NT2/D1 (cell line): ENCODE results near the gene MEGF9.
"Not testable (repeated sequence)": the region's sequence is repeated elsewhere in the genome, so short reads cannot be mapped to it uniquely, and the experiment has no call there.

Source experiments
- DNase-seq: peaks from one replicate; pipeline ENCODE4 v3.0.0-alpha.2; 2011; ENCODE audit warnings: low read depth, low spot score
- H3K27me3 ChIP-seq: 2 replicates; pipeline ENCODE4 v1.6.0; 2011; ENCODE audit warnings: mild to moderate bottlenecking; ENCODE audit not compliant: insufficient read length, insufficient read depth
- H3K36me3 ChIP-seq: 2 replicates; pipeline ENCODE4 v1.6.1; 2011; ENCODE audit warnings: mild to moderate bottlenecking, low read length, mixed read lengths; ENCODE audit not compliant: insufficient read depth, insufficient read length
- H3K4me1 ChIP-seq: 2 replicates; pipeline ENCODE4 v1.5.1; 2011; ENCODE audit not compliant: insufficient read depth, insufficient read length
- H3K4me3 ChIP-seq: 2 replicates; pipeline ENCODE4 v1.5.1; 2011; ENCODE audit warnings: low read depth; ENCODE audit not compliant: insufficient read length
- H3K9ac ChIP-seq: 2 replicates; pipeline ENCODE4 v1.6.0; 2011; ENCODE audit warnings: low read depth; ENCODE audit not compliant: insufficient read length
- H3K9me3 ChIP-seq: 2 replicates; pipeline ENCODE4 v1.5.1; 2011; ENCODE audit warnings: mild to moderate bottlenecking, low read length; ENCODE audit not compliant: insufficient read depth
- SUZ12 ChIP-seq: IDR thresholded peaks from 2 replicates; pipeline ENCODE4 v1.6.1; 2011; ENCODE audit not compliant: insufficient read length, insufficient read depth; ENCODE audit errors: extremely low read depth
- YY1 ChIP-seq: IDR thresholded peaks from 2 replicates; pipeline ENCODE4 v1.6.1; 2011; ENCODE audit not compliant: insufficient read length, insufficient read depth
- ZNF274 ChIP-seq: IDR thresholded peaks from 2 replicates; pipeline ENCODE4 v1.6.1; 2011; ENCODE audit warnings: mild to moderate bottlenecking, low read depth, low read length

Gene MEGF9

DNA sequence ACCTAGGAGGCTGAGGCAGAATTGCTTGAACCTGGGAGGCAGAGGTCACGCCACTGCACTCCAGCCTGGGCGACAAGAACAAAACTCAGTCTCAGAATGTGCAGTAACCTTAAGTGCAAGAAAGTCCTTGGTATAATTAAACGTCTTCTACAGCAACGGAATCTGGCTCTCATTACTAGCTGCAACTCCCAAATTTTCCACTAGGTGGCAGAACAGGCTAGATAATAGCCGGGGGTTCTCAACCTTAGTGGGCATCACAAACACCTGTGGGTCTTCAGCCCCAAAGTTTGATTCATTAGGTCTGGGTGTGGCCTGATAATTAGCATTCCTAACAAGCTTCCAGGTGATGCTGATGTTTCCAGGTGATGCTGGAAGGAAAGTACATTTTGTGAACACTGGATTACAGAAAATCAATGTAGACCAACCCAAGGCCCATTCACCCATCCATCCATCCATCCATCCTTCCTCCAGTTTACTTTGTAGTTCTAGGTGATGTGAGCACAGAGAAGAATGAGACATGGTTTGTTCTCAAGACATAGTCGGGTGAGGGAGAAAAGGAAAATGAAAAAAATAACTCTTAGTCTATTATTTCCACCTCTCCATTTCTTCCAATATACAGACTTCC, 41.7 kb upstream of the MEGF9 start:
- TF ChIP-seq ZNF274: no peak
- TF ChIP-seq SUZ12: no peak
- TF ChIP-seq YY1: no peak

DNA sequence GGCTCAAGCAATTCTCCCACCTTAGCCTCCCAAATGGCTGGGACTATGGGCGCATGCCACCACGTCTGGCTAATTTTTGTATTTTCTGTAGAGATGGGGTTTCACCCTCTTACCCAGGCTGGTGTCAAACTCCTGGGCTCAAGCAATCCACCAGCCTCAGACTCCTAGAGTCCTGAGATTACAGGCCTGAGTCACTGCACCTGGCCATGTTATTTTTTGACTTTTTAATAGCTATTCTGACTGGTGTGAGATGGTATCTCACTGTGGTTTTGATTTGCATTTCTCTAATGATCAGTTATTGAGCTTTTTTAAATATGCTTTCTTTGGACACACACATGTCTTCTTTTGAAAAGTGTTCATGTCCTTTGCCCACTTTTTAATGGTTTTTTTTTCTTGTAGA, 40.8 kb upstream of the MEGF9 start:
- no peak overlapping the region for H3K4me3 ChIP-seq
- no peak overlapping the region for H3K9ac ChIP-seq
- H3K36me3 ChIP-seq: peaks cover 15% of the 10 kb centered on the region
- no peaks in the 10 kb centered on the region for H3K27me3 ChIP-seq
- TF ChIP-seq ZNF274: no peak
- no peak for TF ChIP-seq YY1
- no peak for TF ChIP-seq SUZ12
- H3K9me3 ChIP-seq: no peaks in the 10 kb centered on the region
- no peak for DNase-seq
- no peaks in the 10 kb centered on the region for H3K4me1 ChIP-seq

More for the DNA sequence above, 41.7 kb upstream of the MEGF9 start:
- DNase-seq: peak; percentile 35
- H3K4me1 ChIP-seq: no peaks in the 10 kb centered on the region
- no peak overlapping the region for H3K4me3 ChIP-seq
- H3K9ac ChIP-seq: no peak overlapping the region
- peaks cover 20% of the 10 kb centered on the region for H3K36me3 ChIP-seq
- no peaks in the 10 kb centered on the region for H3K27me3 ChIP-seq
- H3K9me3 ChIP-seq: no peaks in the 10 kb centered on the region

DNA sequence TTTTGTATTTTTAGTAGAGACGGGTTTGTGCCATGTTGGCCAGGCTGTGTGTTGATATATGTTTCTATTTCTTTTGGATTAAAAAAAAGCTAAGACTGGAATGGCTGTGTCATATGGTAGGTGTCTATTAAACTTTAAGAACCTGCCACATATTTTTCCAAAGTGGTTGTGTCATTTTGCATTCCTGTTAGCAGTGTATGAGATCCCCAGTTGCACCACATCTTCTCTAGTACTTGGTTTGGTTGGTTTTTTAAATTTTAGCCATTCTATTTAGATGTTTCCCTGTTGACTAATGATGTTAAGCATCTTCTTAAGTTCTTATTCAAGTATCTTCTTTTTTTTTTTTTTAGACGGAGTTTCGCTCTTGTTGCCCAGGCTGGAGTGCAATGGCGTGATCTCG, 36.2 kb upstream of the MEGF9 start:
- Histone ChIP-seq H3K9me3 (peaks cover 4% of the 10 kb centered on the region; the same call in 1 of the 2 replicates), H3K9ac (no peak overlapping the region), H3K27me3 (no peaks in the 10 kb centered on the region), H3K4me1 (no peaks in the 10 kb centered on the region), H3K4me3 (no peak overlapping the region), H3K36me3 (no peaks in the 10 kb centered on the region)
- TF ChIP-seq SUZ12 (no peak), YY1 (no peak), ZNF274 (no peak)
- DNase-seq: no peak

DNA sequence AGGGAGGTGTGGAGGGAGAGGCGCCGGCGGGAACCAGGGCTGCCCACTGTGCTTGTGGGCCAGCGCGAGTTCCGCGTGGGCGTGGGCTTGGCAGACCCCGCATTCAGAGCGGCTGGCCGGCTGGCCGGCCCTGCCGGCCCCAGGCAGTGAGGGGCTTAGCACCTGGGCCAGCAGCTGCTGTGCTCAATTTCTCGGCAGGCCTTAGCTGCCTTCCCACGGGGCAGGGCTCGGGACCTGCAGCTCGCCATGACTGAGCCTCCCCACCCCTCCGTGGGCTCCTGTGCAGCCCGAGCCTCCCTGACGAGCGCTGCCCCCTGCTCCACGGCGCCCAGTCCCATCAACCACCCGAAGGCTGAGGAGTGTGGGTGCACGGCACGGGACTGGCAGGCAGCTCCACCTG, 32.1 kb upstream of the MEGF9 start:
- not testable (repeated sequence) for H3K9me3 ChIP-seq, DNase-seq, H3K27me3 ChIP-seq, H3K4me3 ChIP-seq, H3K9ac ChIP-seq, H3K36me3 ChIP-seq, H3K4me1 ChIP-seq

DNA sequence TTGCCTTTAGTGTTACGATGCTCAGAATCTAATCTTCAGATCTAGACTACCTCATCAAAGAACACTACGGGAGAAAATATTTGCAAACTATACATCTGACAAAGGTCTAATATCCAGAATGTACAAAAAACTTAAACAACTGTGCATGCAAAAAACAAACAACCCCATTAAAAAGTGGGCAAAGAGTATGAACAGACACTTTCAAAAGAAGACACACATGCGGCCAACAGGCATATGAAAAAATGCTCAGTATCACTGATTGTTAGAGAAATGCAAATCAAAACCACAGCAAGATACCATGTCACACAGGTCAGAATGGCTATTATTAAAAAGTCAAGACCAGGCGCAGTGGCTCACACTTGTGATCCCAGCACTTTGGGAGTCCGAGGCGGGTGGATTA, 31.0 kb upstream of the MEGF9 start:
- H3K27me3 ChIP-seq: no peaks in the 10 kb centered on the region
- H3K4me1 ChIP-seq: no peaks in the 10 kb centered on the region
- H3K9me3 ChIP-seq: peaks cover 4% of the 10 kb centered on the region; the same call in 1 of the 2 replicates
- no peaks in the 10 kb centered on the region for H3K36me3 ChIP-seq
- DNase-seq: no peak
- H3K4me3 ChIP-seq: no peak overlapping the region
- H3K9ac ChIP-seq: no peak overlapping the region
- TF ChIP-seq YY1 (no peak), SUZ12 (no peak), ZNF274 (no peak)

DNA sequence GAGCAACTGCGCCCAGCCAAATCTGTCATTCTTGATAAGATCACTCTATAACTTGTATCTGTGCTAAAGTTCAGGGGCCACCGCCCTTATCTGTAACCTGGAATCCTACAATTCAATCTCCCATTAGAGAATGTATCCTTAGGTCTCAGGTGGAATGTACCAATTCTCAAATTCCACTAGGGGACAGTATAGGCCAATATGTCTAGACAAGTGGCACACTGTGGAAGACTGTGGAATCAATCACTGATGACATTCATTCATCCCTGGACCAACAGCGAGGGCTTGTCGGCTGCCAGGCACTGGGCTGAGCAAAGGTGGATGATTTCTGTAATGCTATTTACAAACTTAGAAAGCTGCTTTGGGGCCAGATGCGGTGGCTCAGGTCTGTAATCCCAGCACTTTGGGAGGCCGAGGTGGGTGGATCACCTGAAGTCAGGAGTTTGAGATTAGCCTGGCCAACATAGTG, 28.7 kb upstream of the MEGF9 start:
- no peak overlapping the region for H3K9ac ChIP-seq
- TF ChIP-seq YY1: no peak
- TF ChIP-seq SUZ12: no peak
- TF ChIP-seq ZNF274: no peak
- DNase-seq: peak; percentile 25

DNA sequence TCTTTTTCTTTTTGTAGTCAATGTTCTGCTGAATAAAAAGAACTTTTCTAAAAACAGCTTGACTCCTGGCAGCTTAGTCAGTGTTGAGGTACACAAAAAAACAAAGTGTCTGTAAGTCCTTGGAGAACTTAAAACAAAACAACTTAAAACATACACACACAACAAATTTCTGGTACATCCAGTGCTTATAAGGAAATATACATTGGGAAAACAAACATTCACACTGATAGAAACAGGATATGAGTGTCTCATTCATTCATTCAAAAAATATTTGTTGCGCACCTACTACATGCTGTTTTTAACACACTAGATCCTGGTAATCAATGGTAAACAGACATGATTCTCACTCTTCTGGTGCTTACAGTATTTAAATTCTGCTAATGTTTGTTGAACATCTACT, 27.4 kb upstream of the MEGF9 start:
- no peak for DNase-seq
- Histone ChIP-seq H3K27me3 (no peaks in the 10 kb centered on the region), H3K4me3 (no peak overlapping the region), H3K9ac (no peak overlapping the region), H3K9me3 (peaks cover 4% of the 10 kb centered on the region; the same call in 1 of the 2 replicates), H3K36me3 (no peaks in the 10 kb centered on the region), H3K4me1 (no peaks in the 10 kb centered on the region)
- TF ChIP-seq YY1 (no peak), ZNF274 (no peak), SUZ12 (no peak)

More for the DNA sequence above, 28.7 kb upstream of the MEGF9 start:
- Histone ChIP-seq H3K4me3 (no peak overlapping the region), H3K27me3 (no peaks in the 10 kb centered on the region), H3K4me1 (no peaks in the 10 kb centered on the region), H3K9me3 (peaks cover 4% of the 10 kb centered on the region; the same call in 1 of the 2 replicates), H3K36me3 (no peaks in the 10 kb centered on the region)

DNA sequence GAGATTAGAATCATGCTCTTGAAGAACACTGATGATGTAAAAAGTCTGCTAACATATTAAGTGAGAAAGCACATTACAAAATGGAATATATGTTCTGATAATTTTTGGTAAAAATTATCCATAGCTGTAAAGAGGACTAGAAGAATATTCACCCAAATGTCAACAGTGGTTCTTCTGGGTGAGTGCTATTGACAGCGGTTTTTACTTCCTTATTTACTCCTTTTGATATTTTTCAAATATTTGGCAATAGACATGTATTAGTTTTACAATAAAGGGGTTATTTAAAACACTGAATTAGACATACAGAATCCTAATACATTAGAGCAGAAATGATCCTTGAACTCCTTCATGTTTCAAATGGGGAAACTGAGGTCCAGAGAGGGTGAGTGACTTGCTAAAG, 26.9 kb upstream of the MEGF9 start:
- no peak for DNase-seq
- no peaks in the 10 kb centered on the region for H3K4me1 ChIP-seq
- no peaks in the 10 kb centered on the region for H3K27me3 ChIP-seq
- H3K36me3 ChIP-seq: no peaks in the 10 kb centered on the region
- TF ChIP-seq YY1: no peak
- TF ChIP-seq SUZ12: no peak
- no peak for TF ChIP-seq ZNF274
- no peak overlapping the region for H3K4me3 ChIP-seq
- H3K9me3 ChIP-seq: peaks cover 3% of the 10 kb centered on the region; the same call in 1 of the 2 replicates
- H3K9ac ChIP-seq: no peak overlapping the region
